ENCODE results near the gene GDI1. TPM values are rescaled to one million over a fixed set of nuclear protein-coding genes. Genes with fewer than 3 reads are reported as not detected.

Gene GDI1
- total RNA-seq, 1 donor from 2014 or later = 144 TPM

DNA sequence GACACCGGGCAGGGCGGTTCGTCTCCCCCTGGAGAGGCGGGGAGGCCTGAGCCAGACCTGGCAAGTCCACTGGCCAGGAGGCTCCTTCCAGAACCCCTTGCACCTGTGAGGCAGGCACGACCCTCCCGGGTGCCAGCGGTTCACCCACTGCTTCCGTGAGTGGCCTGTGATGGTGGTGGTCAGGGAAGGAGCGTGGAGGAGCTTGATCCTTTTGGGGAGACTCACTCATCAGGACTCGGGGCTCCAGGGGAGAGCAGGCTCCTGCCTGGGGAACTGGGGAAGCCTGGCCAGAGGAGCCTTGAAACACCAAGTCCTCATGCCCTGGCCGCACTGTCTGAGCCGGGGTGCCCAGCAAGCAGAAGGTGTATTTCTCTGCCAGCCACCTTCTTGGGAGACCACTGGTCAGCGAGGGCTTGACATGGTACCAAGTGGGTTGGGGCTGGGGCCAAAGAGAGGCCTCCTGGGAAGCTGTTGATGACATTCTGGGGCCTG, 7.8 kb downstream of the GDI1 start:
- DNase-seq (ENCODE audit: low read depth) = no peak
- peak overlapping the region; percentile 68 for H3K4me3 ChIP-seq (ENCODE audit: low read depth, low read length)
- TF ChIP-seq, protein P1, sequence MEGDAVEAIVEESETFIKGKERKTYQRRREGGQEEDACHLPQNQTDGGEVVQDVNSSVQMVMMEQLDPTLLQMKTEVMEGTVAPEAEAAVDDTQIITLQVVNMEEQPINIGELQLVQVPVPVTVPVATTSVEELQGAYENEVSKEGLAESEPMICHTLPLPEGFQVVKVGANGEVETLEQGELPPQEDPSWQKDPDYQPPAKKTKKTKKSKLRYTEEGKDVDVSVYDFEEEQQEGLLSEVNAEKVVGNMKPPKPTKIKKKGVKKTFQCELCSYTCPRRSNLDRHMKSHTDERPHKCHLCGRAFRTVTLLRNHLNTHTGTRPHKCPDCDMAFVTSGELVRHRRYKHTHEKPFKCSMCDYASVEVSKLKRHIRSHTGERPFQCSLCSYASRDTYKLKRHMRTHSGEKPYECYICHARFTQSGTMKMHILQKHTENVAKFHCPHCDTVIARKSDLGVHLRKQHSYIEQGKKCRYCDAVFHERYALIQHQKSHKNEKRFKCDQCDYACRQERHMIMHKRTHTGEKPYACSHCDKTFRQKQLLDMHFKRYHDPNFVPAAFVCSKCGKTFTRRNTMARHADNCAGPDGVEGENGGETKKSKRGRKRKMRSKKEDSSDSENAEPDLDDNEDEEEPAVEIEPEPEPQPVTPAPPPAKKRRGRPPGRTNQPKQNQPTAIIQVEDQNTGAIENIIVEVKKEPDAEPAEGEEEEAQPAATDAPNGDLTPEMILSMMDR (conservative IDR thresholded peaks at IDR 0.05; ENCODE audit: low read depth, low read length) = no peak

DNA sequence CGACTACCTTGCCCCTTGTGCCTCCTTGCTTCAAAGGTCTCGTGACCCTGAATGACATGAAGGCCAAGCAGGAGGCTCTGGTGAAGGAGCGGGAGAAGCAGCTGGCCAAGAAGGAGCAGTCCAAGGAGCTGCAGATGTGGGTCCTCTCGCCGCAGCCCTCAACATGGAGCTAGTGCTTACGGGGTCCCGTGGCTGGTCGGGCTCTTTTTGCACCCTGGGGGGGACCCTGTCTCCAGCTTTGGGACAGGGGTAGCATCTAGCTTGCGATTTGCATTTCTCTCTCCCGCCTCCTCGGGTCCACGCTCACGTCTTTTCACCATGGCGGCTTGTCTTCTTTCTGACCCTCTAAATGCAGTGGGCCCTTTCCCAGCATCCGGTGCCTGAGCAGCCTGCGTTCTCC, 8.8 kb downstream of the GDI1 start:
- TF ChIP-seq, protein P1 (conservative IDR thresholded peaks at IDR 0.05; ENCODE audit: low read depth, low read length) = no peak
- no peak overlapping the region for H3K4me3 ChIP-seq (ENCODE audit: low read depth, low read length)
- no peak for DNase-seq (ENCODE audit: low read depth)

DNA sequence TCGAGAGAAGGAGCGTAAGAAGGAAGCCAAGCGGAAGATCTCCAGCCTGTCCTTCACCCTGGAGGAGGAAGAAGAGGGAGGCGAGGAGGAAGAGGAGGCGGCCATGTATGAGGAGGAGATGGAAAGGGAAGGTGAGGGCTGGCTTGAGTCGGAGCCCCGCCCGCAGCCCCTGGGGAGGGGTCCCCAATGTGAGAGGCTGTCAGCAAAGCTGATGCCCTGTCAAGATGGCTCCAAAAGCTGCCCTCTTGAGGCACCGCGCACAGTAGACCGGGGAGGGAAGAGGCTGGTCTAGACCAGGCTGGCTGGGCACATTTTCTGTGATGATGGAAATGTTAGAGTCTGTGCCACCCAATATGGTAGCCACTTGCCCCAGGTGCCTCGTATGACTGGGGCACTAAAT, 9.5 kb downstream of the GDI1 start:
- TF ChIP-seq, protein P1 (conservative IDR thresholded peaks at IDR 0.05; ENCODE audit: low read depth, low read length) = no peak
- H3K4me3 ChIP-seq (ENCODE audit: low read depth, low read length) = no peak overlapping the region
- DNase-seq (ENCODE audit: low read depth) = no peak

DNA sequence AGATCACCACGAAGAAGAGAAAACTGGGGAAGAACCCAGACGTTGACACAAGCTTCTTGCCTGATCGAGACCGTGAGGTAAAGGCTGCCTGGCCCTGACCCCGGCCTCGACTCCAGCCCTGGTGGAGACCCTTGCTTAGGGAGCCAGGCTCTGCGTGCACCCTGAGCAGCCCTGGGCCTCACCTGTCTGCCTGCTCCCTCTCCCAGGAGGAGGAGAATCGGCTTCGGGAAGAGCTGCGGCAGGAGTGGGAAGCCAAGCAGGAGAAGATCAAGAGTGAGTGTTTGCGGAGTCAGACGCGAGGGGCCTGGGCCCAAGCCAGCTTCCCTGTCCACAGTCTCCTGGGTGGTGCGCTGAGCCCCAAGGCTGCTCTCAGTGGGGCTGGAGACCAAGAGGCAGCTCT, 11.5 kb downstream of the GDI1 start:
- TF ChIP-seq, protein P1 (conservative IDR thresholded peaks at IDR 0.05; ENCODE audit: low read depth, low read length) = no peak

DNA sequence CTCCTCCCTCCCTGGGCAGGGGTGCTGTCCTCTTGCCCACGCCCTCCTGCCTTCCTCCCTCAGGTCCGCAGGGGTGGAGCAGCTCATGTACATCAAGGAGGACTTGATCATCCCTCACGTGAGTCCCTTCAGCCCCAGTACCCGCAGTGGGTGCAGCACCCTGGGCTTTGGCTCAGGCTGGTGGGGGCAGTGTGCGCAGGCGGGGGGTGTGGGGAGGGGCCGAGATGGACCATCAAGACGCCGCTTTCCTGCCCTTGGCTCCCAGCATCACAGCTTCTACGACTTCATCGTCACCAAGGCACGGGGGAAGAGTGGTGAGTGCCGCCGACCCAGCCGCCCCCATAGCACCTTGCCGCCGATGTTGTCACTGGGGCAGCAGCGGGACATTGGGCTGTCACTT, 12.7 kb downstream of the GDI1 start:
- H3K4me3 ChIP-seq (ENCODE audit: low read depth, low read length) = no peak overlapping the region
- DNase-seq (ENCODE audit: low read depth) = no peak
- TF ChIP-seq, protein P1 (conservative IDR thresholded peaks at IDR 0.05; ENCODE audit: low read depth, low read length) = no peak

More for the DNA sequence above, 11.5 kb downstream of the GDI1 start:
- DNase-seq (ENCODE audit: low read depth) = no peak
- H3K4me3 ChIP-seq (ENCODE audit: low read depth, low read length) = no peak overlapping the region

DNA sequence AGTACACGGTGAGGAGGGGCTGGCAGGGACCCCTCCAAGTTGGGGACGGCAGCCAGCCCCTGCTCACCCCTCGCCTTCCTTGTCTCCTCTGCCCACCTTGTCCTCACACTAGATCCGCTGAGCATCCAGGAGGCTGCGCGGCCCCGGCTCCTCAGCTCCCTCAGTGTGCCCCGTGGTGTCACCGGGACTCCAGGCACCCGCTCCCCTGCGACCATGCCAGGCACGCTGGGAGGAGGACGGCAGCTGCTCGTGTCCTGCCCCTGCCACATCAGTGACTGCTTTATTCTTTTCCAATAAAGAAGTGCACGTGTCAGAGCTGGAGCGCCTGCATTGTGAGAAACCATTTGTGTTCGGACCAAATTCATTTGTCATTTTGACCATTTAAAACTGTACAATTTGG, 13.4 kb downstream of the GDI1 start:
- DNase-seq (ENCODE audit: low read depth) = no peak
- no peak overlapping the region for H3K4me3 ChIP-seq (ENCODE audit: low read depth, low read length)
- TF ChIP-seq, protein P1 (conservative IDR thresholded peaks at IDR 0.05; ENCODE audit: low read depth, low read length) = no peak

DNA sequence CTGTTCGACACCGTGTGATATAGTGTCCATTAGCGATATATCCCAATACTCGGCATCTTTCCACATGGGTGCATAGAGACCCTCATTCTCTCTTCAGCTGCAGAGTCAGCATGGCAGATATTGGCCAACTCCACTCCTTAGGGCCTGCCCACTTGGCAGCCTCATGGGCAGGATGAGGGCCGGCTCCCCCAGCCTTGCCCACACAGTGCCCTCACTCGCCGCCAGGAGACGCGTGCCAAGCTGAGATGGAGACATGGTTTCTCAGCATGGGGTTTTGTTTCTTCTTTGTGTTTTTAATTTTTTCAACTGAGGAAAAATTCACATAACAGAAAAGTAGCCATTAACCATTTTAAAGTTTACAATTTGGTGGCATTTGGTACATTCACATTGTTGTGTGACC, 15.9 kb downstream of the GDI1 start:
- H3K4me3 ChIP-seq (ENCODE audit: low read depth, low read length) = no peak overlapping the region
- TF ChIP-seq, protein P1 (conservative IDR thresholded peaks at IDR 0.05; ENCODE audit: low read depth, low read length) = no peak
- DNase-seq (ENCODE audit: low read depth) = no peak
